ENCODE results near the gene MOB3A. TPM values are rescaled to one million over a fixed set of nuclear protein-coding genes. Genes with fewer than 3 reads are reported as not detected.

MOB3A gene
- total and polyA plus RNA-seq, 2 experiments from 2014 or later = 53.1 to 53.7 TPM

DNA sequence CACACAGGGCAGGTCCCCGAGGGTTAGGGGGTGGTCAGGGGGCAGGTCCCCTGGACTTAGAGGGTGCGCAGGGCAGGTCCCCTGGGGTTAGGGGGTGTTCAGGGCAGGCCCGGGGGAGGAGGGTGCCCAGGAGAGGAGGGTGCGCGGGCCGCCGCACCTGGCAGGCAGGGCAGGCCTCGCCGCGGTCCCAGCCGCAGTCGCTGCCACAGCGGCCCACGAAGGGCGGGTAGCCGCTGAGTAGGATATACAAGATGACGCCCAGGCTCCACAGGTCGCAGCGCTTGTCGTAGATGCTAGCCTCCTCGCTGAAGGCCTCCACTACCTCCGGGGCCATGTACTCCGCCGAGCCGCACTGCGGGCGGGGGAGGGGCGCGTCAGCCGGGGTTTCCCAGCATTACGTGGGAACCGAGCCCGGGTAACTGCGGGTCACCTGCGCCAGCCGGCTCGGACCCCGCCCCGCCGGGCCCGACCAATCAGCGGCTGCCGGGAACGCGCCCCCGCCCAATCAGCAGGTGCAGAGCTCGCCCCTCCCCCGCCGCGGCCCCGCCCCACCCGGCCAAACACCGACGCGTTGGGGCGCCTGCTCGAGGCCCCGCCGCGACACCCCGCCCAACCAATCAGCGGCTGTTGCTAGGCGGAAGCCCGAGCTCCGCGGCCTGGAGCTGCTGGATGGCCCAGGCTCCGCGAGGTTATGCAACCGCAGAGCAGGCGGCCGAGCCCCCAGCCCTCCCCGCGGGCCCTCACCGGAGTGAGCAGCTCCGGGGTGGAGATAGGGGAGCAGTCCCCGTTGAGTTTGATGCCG lies 54.2 kb downstream of the MOB3A start:
- Histone ChIP-seq H3K9me2 (ENCODE audit: insufficient read depth) (no peaks in the 10 kb centered on the region), H3K4me1 (ENCODE audit: insufficient read depth) (no peaks in the 10 kb centered on the region), H3K4me2 (ENCODE audit: unreplicated experiment) (no peak overlapping the region), H3K9ac (peak overlapping the region; percentile 31; the same call in 1 of the 2 replicates), H3K4me3 (no peak overlapping the region), H2AFZ (no peak overlapping the region), H3K27me3 (replicated peaks; ENCODE audit: insufficient read depth) (no peaks in the 10 kb centered on the region), H3K27ac (no peak overlapping the region), H3K79me2 (ENCODE audit: insufficient read depth) (peaks cover 20% of the 10 kb centered on the region), H3K36me3 (ENCODE audit: low read depth) (peaks cover 17% of the 10 kb centered on the region; the same call in 1 of the 2 replicates), H3K9me3 (ENCODE audit: low read depth) (no peaks in the 10 kb centered on the region), H3F3A (ENCODE audit: insufficient read depth) (peaks cover 7% of the 10 kb centered on the region), H4K20me1 (ENCODE audit: insufficient read depth) (no peaks in the 10 kb centered on the region; the same call in 1 of the 2 replicates)
- 52 to 54% methylated on average over 33 to 54 of the region's 77 CpGs for WGBS, 2 experiments (ENCODE audit: low coverage in 1 of 2, low lambda C conversion rate in 2 of 2, missing lambda C conversion rate in 2 of 2)
- TF ChIP-seq EZH2 (IDR thresholded peaks at IDR 0.05; ENCODE audit: insufficient read depth, poor library complexity, severe bottlenecking) (no peak), EZH2phosphoT487 (IDR thresholded peaks at IDR 0.05; ENCODE audit: insufficient read depth, low read depth) (no peak)
- DNase-seq = peak; percentile 86
- in situ Hi-C loops (cut with MboI) = no loop called here

DNA sequence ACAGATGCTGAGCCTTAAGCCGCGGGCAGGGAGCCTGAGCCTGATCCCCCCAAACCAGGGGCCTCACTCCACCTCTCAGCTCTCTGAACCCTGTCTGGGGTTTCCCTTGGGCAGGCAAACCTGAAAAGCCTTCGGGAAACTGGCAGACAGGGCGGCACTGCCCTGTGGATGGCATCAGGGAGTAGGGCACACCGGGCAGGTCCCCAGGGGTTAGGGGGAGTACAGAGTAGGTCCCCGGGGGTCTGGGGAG lies 54.8 kb downstream of the MOB3A start:
- 94 to 98% methylated on average over 6 of the region's 6 CpGs for WGBS, 2 experiments (ENCODE audit: low coverage in 1 of 2, low lambda C conversion rate in 2 of 2, missing lambda C conversion rate in 2 of 2)
- H3K27ac ChIP-seq = no peak overlapping the region

DNA sequence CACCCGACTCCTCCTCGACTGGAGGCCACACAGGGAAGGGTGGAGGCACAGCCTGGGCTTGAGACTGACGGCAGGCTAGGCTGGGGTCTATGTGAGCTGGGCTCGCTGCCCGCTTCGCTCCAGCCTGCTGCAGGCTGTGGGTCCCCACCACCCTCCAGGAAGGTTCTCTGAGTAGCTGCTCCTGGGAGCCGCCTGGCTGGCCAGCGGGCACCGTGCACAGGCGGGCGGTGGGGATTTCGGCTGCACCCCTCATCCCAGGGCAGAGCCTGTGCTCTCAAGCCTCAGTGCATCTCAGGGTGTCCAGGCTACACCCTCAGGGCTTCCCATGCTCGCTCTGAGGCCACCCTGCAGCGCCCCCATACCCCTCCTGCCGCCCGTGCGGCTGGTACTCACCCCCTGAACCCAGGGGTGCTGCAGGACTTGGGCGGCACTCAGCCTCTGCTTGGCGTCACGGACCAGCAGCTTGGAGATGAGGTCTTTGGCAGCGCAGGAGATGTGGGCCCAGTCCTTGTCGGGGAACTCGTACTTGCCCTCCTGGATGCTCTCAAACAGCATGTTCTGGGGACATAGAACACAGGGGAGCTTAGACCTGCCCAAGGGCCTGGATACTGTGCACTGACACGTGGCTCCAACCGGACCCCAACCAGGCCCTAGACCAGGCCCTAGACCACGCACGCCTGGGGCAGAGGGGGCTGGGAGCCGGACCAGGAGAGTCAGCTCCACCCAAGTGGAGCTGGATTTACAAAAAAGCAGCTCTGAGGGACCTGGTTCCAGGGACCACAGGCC lies 55.3 kb downstream of the MOB3A start:
- 0 out of 2 replicates have a peak, but pooled peaks cover 12% of the 10 kb centered on the region for H3K79me2 ChIP-seq (ENCODE audit: insufficient read depth)
- no peaks in the 10 kb centered on the region for H3K9me2 ChIP-seq (ENCODE audit: insufficient read depth)
- no peak overlapping the region for H2AFZ ChIP-seq
- H4K20me1 ChIP-seq (ENCODE audit: insufficient read depth) = no peaks in the 10 kb centered on the region; the same call in 1 of the 2 replicates
- peaks cover 7% of the 10 kb centered on the region for H3F3A ChIP-seq (ENCODE audit: insufficient read depth)
- H3K9ac ChIP-seq = no peak overlapping the region
- in situ Hi-C loops (cut with MboI) = no loop called here
- H3K27me3 ChIP-seq (replicated peaks; ENCODE audit: insufficient read depth) = no peaks in the 10 kb centered on the region
- TF ChIP-seq EZH2phosphoT487 (IDR thresholded peaks at IDR 0.05; ENCODE audit: insufficient read depth, low read depth) = no peak
- TF ChIP-seq EZH2 (IDR thresholded peaks at IDR 0.05; ENCODE audit: insufficient read depth, poor library complexity, severe bottlenecking) = no peak
- H3K4me3 ChIP-seq = no peak overlapping the region
- H3K27ac ChIP-seq = no peak overlapping the region
- H3K9me3 ChIP-seq (ENCODE audit: low read depth) = no peaks in the 10 kb centered on the region
- DNase-seq = no peak
- no peak overlapping the region for H3K4me2 ChIP-seq (ENCODE audit: unreplicated experiment)
- 91 to 94% methylated on average over 28 of the region's 28 CpGs for WGBS, 2 experiments (ENCODE audit: low coverage in 1 of 2, low lambda C conversion rate in 2 of 2, missing lambda C conversion rate in 2 of 2)
- peaks cover 11% of the 10 kb centered on the region; the same call in 1 of the 2 replicates for H3K36me3 ChIP-seq (ENCODE audit: low read depth)
- no peaks in the 10 kb centered on the region for H3K4me1 ChIP-seq (ENCODE audit: insufficient read depth)

More for the DNA sequence above, 54.8 kb downstream of the MOB3A start:
- H3K4me1 ChIP-seq (ENCODE audit: insufficient read depth) = no peaks in the 10 kb centered on the region
- no peak overlapping the region for H3K4me3 ChIP-seq
- no peak overlapping the region for H3K4me2 ChIP-seq (ENCODE audit: unreplicated experiment)
- TF ChIP-seq EZH2 (IDR thresholded peaks at IDR 0.05; ENCODE audit: insufficient read depth, poor library complexity, severe bottlenecking) (no peak), EZH2phosphoT487 (IDR thresholded peaks at IDR 0.05; ENCODE audit: insufficient read depth, low read depth) (no peak)
- no peak for DNase-seq
- H4K20me1 ChIP-seq (ENCODE audit: insufficient read depth) = no peaks in the 10 kb centered on the region; the same call in 1 of the 2 replicates
- in situ Hi-C loops (cut with MboI) = no loop called here
- H3K9me2 ChIP-seq (ENCODE audit: insufficient read depth) = no peaks in the 10 kb centered on the region
- no peaks in the 10 kb centered on the region for H3K27me3 ChIP-seq (replicated peaks; ENCODE audit: insufficient read depth)
- peaks cover 7% of the 10 kb centered on the region for H3F3A ChIP-seq (ENCODE audit: insufficient read depth)
- peaks cover 16% of the 10 kb centered on the region; the same call in 1 of the 2 replicates for H3K36me3 ChIP-seq (ENCODE audit: low read depth)
- 0 out of 2 replicates have a peak, but pooled peaks cover 15% of the 10 kb centered on the region for H3K79me2 ChIP-seq (ENCODE audit: insufficient read depth)
- H3K9me3 ChIP-seq (ENCODE audit: low read depth) = no peaks in the 10 kb centered on the region
- no peak overlapping the region for H3K9ac ChIP-seq
- no peak overlapping the region for H2AFZ ChIP-seq

DNA sequence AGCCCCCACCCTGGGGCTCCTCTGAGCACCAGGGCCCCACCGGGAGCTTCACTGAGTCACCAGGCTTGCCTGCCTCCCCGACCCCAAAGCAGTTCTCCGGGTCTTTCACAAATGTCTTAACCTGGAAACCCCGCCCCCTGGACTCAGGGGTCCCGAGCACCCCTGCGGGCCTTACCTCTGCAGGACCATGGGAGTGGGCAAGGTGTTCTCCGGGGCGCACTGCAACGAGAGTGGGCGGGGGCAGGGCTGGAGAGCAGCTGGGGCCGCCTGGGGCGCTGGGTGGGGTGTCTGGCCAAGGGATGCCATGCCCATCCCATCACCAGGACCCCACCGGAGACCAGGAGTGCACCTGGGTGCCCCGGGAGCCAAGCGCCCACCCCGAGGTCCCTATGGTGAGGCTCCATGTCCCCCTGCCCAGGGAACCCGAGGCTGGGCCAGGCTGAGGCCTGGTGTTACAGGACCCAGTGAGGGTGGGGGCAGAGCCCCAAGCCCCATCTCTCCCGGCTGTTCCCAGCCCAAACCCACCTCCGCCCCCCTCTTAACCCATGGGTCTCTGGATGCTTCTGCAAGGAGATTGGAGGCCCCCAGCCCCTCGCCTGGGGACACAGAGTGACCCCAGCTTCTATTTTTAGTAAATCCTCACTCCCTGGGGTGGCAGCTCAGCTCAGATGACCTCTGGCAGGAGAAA lies 56.0 kb downstream of the MOB3A start:
- TF ChIP-seq EZH2 (IDR thresholded peaks at IDR 0.05; ENCODE audit: insufficient read depth, poor library complexity, severe bottlenecking) = no peak
- no peak for TF ChIP-seq EZH2phosphoT487 (IDR thresholded peaks at IDR 0.05; ENCODE audit: insufficient read depth, low read depth)
- Histone ChIP-seq H3K9me3 (ENCODE audit: low read depth) (no peaks in the 10 kb centered on the region), H3F3A (ENCODE audit: insufficient read depth) (peaks cover 7% of the 10 kb centered on the region), H3K79me2 (ENCODE audit: insufficient read depth) (0 out of 2 replicates have a peak, but pooled peaks cover 5% of the 10 kb centered on the region), H4K20me1 (ENCODE audit: insufficient read depth) (no peaks in the 10 kb centered on the region; the same call in 1 of the 2 replicates), H3K9ac (no peak overlapping the region), H3K36me3 (ENCODE audit: low read depth) (peaks cover 8% of the 10 kb centered on the region; the same call in 1 of the 2 replicates), H3K4me3 (no peak overlapping the region), H3K4me1 (ENCODE audit: insufficient read depth) (no peaks in the 10 kb centered on the region), H3K9me2 (ENCODE audit: insufficient read depth) (no peaks in the 10 kb centered on the region), H3K4me2 (ENCODE audit: unreplicated experiment) (no peak overlapping the region), H3K27ac (no peak overlapping the region), H3K27me3 (replicated peaks; ENCODE audit: insufficient read depth) (no peaks in the 10 kb centered on the region), H2AFZ (no peak overlapping the region)
- DNase-seq = no peak
- 76 to 84% methylated on average over 10 to 17 of the region's 20 CpGs for WGBS, 2 experiments (ENCODE audit: low coverage in 1 of 2, low lambda C conversion rate in 2 of 2, missing lambda C conversion rate in 2 of 2)
- in situ Hi-C loops (cut with MboI) = no loop called here
